Suppressor macrophage treated with lipopolysaccharide for 4 hours (primary cell): ENCODE data around the gene GLYATL1B.
A peak's percentile ranks its signal among the peaks of the same experiment; 100 is the strongest.
"Not testable (repeated sequence)": the region's sequence is repeated elsewhere in the genome, so short reads cannot be mapped to it uniquely, and the experiment has no call there.

Source experiments
- DNase-seq: peaks from one replicate; pipeline ENCODE4 v3.0.0-alpha.2; 2020

Gene GLYATL1B

DNA sequence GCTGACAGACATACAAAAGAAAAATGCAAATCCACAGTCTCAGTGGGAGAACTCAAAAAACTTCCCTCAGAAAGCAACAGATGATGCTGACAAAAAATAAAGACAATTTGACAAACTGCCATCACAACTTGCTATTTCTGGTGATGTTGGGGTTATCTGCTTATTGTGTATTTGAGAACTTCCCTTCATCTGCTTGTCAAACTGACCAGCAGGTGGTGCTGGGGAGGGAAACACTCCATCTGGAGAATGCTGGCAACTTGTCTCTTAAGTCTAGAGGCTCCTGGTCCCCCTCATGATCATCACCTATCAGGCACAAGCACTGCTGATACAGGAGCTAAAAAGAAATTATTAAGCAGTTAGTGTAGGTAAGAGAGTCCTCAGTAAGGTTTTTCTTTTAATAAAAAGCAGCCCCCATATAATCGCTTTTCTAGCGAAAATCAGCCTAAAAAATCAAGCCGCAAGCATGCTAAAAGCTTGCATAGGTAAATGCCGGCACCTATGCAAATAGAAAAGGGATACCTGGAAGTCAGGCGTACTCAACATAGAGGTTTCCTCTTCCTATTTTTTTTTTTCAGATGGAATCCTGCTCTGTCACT is 11.1 kb downstream of the GLYATL1B start:
- peak; percentile 72 for DNase-seq

DNA sequence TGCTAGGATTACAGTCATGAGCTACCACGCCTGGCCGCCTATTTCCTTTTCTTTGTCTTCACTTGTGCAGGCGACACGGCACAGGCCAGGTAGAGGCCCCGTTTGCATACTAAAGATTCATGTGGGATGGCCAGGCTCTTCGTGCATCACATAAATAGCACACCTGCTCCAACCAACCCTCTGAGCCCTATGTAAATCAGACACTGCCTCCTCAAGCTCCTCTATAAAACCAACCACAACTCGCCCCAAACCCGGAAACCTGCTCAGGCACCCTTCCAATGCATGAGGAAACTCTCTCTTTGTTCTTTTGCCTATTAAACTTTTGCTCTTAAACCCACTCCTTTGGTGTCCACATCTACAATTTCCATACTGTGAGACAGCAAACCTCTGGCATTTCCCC is 11.8 kb downstream of the GLYATL1B start:
- not testable (repeated sequence) for DNase-seq

DNA sequence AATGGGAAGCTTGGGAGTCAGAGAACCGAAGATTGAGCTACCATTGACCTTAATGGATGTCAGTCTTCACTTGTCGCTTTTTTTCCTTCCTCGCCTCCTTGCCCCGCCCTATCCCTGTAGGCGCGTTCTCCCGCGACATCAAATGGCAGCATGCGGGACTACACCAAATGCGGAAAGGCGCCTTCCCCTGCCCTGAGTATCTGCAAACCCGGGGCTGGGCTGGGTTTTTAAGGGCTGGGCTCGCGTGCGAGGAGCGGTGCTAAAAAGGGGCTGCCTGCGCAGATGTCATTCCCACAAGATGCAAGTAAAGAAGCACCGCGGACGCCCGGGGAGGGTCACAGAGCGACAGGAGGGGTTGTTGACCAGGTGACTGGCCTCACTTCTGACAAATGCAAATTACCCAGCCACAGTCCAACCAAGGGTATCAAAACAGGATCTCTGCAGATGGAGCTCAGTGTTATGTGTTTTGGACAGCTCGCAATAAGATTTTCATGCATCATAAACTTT is 16.2 kb downstream of the GLYATL1B start:
- DNase-seq = peak; percentile 65

DNA sequence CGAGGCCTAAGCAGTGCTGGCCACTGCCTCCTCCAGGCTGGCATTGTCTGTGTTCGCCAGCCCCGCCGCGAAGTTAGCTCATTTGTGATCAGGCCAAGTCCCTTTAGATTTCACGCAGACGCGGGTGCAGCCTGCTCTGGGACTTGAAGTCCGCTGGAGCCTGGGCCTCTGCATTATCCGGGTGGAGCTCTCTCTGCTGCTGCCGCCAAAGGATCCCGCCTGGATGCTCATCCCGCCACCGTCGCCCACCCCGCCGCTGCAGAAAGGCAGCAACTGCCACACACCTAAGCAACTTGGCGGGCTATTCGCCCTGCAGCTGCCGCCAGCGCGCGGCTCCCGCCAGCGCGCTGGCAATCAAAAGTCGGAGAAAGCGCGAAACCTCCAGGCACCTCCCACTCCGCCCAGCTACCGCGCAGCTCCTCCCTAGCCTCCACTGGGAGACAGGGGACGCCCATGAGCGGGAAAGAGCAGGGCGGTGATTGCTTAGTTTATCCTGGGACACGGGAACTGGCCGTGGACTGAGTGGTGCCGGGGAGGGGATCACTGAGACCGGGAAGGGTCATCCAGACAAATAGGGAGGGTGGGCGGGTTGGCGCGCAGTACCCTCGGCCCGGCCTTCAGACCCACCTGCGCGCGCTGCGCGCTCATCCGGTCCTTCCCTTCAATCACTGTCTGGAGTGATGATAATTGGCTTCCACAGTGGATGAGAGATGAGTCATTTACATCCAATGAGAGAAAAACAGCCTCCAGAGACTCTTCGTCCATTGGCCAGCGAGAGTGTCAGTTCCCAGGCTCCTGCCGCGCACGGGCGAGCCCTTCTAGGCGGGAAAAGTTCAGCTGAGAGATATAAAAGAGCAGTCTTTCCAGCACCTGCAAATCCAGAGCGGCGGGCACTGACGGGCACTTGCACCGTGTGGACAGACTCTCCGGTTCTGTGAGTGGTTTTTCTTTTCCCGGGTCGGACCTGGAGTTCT is 20.5 kb downstream of the GLYATL1B start, which contains the start of gene FAM111B:
FAM111B (plus strand) TSS at position 875 of the 974 bp plus-strand sequence. CDS start 2,389 bp downstream, outside the sequence.
- DNase-seq = peak; percentile 83

DNA sequence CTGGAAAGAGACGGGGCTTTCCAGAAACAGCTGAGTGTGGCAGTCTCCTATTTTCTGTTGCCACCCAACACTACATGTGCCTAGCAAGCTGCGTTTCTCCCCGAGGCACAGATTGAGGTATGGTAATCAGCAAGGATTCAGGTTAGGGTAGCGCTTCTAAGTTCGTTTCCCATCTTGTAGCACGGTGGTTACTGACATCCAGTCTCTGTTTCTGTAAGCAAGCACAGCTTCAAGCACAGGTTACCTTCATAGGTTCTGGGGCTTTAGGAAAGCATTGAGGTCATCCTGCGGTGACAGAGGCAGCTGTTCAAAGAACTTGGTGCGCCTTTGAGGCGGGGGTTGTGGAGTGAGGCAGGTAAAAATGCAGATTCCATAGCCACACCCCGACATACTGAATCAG is 21.6 kb downstream of the GLYATL1B start:
- not testable (repeated sequence) for DNase-seq

DNA sequence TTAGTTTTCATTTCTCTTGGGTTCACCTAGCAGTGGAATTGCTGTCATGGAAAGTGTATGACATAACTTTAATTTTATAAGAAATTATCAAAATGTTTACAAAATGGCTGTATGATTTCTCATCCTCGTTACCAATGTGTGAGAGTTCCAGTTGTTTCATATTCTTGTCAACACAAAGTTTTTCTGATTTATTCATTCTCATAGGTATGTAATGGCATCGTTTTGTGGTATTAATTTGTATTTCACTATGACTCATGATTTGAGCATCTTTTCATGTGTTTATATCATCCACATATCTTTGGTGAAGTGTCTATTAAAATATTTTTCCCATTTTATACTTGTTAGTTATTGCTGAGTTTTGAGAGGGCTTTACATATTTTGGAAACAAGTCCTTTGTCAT is 26.4 kb downstream of the GLYATL1B start:
- DNase-seq = no peak

DNA sequence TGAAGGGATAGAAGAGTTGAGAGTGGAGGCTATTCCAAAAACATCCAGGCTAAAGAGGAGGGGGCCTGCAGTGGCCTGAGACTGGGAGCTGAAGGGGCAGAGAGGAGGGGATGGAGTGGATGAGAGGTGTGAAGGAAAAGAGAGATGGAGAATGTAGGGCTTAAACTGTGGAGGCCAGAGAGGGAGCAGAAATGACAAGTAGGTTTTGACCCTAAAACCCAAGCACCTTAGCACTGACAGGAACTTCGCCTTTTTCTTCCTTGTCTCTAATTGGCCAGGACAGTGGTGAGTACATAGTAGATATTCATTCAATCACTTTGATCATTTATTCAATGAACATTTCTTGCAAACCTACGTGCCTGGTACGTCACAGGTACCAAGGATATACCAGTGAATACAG is 28.2 kb downstream of the GLYATL1B start:
- no peak for DNase-seq

DNA sequence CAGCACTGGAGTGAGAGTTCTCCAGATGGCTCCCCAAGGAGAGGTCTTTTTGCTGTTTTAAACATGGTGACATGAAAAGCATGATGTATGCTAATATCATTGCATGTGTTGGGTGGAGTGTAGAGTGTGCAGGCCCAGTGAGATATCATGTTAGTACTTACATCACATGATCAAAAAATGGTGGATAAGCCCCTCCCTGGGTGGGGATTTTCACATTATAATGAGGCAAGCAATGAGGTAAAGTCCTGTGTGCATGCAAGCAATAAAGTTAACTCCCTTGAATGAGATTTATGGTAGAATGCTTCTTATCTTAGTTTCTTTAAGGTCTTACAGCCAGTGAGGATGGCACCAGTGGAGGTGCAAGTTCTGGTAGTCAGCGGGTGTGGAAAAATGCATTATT is 29.4 kb downstream of the GLYATL1B start:
- no peak for DNase-seq

DNA sequence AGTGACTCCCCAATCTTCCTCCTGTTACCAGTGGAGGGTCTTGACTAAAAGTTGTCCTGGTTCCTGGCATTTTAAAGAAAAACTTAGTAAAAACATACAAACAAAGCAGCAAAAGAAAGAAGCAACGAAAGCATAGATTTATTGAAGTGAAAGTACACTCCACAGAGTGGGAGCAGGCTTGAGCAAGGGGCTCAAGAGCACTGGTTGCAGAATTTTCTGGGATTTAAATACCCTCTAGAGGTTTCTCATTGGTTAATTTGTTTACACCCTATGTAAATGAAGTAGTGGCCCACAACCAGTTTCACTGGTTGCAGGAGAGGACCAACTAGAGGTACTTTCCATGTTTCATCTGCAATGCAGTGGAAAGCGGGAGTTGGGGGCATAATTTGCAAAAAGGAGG is 31.7 kb downstream of the GLYATL1B start:
- no peak for DNase-seq

DNA sequence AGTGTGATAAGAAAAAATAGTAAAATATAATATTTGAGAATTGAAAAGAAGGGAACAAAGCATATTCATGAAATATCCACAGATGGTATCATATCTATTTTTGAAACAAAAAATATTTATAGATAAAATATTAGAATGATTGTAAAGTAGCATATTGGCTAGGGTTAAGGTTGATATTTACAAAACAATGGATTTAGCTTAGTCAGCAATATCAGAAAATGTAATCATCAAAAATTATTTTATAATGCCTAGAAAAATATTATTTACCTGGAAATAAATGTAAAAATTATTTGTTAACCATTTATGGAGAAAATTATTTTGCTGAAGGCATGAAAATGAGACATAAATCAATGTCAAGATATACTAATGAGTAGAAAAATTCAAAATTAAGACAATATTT is 33.7 kb downstream of the GLYATL1B start:
- DNase-seq = no peak

DNA sequence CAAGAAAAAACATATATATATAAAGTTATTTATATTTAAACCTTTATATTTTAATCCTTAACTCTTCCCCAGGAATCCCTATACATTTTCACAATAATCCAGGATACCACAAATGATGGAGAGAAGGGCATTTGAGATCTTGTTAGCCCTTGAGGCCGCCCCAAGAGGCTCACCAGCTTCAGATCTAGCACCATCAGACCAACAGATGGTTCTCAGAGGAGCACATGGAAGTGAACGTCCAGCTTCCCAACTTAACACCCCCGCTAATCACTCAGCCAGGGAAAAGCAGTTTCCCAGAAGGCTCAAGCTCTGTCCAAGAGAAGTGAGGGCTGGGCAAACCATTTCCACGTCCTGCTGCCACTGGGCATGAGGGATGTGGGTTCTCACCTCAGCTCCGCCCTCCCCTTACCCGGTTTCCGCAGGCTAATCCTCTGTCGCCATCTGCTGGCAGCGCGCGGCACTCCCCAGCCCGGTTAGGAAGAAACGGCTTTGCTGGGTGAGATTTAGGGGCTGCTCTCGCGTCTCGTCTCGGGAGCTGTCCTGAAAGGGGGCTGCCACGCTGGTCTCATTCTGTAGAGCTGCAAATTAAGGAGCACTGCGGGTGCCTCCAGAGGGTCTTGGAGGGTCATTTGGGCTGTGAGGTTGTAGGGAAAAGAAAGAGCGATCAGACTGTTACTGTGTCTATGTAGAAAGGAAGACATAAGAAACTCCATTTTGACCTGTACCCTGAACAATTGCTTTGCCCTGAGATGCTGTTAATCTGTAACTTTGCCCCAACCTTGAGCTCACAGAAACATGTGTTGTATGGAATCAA is 49.7 kb downstream of the GLYATL1B start:
- peak; percentile 86 for DNase-seq

DNA sequence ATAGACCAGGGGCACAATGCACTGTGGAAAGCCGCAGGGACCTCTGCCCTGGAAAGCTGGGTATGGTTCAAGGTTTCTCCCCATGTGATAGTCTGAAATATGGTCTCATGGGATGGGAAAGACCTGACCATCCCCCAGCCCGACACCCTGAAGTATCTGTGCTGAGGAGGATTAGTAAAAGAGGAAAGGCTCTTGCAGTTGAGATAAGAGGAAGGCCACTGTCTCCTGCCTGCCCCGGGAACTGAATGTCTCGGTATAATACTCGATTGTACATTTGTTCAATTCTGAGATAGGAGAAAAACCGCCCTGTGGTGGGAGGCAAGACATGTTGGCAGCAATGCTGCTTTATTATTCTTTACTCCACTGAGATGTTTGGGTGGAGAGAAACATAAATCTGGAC is 50.4 kb downstream of the GLYATL1B start:
- DNase-seq = not testable (repeated sequence)

DNA sequence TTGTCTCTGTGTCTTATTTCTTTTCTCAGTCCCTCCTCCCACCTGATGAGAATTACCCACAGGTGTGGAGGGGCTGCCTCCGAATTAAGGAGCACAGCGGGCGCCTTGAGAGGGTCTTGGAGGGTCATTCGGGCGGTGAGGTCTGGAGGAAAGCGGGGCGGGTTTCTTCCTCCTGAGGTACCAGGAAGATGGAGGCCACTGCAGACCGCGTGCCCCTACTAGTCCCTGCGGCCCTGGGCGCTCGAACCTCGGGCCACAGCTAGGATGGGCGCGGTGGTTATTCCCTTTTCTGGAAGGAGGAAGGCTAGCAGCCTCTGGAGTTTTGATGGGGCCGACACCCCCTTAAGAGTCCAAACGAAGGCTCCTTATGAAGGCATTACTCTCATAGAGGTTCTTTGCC is 51.1 kb downstream of the GLYATL1B start:
- no peak for DNase-seq

DNA sequence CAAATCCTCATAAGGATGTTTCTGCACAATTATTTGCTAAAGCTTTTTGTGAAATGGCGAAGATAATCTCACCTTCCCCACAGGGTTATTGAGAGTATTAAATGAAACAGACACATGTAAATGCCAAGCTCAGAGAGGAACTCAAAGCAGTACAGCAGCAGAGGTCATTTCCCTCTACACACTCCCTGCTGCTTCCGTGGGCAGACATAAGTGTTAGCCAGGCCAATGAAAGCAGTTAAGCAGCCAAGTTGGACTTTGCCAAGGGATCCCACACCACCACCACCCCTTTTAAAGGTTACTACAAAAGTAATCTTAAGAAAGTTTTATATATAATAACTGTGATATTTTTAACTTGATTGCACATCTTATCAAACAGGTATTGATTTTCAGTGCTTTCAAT is 52.5 kb downstream of the GLYATL1B start:
- no peak for DNase-seq

DNA sequence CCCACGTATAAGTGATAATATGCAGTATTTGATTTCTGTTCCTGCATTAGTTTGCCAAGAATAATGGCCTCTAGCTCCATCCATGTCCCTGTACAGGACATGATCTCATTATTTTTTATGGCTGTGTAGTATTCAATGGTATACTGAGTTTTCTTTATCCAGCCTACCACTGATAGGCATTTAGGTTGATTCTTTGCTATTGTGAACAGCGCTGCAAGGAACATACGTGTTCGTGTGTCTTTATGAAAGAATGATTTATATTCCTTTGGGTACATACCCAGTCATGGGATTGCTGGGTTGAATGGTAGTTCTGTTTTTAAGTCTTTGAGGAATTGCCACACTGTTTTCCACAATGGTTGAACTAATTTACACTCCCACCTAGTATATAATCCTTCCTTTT is 55.1 kb downstream of the GLYATL1B start:
- no peak for DNase-seq

DNA sequence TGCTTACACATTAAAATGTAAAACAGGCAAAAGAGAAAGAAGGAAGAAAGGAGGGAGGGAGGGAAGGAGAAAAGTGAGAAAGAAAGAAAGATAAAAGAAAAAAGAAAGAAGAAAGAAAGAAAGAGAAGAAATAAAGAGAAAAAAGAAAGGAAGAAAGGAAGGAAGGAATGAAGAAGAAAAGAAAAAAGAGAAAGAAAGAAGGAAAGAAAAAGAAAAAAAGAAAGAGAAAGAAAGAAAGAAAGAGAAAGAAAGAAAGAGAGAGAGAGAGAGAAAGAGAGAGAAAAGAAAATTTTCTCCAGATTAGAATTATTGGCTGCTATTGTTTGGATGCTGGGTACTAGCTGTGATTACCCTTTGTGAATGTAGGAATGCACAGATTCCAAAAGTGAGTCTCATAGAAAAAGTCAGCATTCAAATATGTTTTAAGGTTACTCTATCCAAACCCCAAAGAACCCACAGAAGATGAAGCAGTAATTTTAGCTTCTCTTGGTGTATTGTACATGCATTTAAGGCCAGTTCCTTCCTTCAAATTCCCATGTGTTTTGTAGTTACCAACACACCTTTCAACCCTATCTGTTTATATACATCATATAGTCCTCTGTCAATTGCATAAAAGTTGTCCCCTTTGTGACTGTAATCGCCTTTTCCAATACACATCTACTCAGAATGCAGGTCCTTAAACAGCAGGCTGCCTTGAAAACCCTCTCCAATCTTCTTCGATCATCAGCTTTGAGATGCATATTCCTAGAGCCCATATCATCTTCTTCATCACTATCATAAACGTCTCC is 55.8 kb downstream of the GLYATL1B start:
- DNase-seq = no peak

DNA sequence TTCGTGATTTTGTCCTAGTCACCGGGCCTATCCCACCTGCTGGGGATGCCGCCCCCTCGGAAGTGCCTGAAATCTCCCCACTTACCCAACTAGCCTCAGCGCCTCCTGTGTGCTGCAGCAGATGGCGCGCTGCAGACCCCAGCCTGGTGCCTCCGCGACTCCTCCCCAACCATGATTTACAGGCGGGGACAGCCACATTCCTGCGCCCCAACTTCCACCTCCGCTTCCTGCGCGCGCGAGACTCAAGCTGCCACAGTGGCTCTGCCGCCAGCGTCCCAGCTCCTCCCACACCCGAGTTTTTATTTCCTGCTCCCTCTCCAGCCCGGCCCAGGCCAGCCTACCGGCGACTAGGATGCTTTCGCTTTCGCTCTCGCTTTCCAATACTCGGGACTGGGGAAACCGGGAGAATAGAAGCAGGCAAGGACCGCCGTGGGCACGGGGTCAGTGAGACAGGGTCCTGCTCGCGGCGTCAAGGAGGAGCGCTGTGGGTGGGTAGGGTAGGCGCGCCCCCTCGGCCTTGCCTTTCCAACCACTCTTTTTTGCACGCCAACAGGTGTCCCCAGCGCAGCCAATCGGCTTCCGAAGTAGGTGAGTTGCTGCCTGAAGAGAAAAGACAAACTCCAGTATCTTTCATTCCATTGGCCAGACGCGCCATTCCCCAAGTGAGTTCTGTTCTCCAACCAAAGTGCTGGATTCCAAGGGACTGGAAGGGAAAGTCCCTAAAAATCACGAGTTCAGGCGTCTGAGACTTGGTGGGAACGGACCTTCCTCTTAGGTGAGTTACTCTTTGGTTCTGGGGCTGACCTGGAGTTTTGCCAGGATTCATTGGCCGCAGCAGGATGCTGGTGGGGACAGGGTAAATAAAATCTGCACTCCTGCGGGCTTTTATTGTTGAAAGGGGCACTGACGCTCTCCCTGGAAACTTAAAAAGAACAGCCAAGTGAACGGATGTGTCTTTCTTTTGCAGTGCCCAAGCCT is 56.7 kb downstream of the GLYATL1B start, which contains the start of gene FAM111A:
FAM111A (plus strand) TSS at position 327 of the 978 bp plus-strand sequence. CDS start 6,017 bp downstream, outside the sequence.
- DNase-seq = peak; percentile 95

DNA sequence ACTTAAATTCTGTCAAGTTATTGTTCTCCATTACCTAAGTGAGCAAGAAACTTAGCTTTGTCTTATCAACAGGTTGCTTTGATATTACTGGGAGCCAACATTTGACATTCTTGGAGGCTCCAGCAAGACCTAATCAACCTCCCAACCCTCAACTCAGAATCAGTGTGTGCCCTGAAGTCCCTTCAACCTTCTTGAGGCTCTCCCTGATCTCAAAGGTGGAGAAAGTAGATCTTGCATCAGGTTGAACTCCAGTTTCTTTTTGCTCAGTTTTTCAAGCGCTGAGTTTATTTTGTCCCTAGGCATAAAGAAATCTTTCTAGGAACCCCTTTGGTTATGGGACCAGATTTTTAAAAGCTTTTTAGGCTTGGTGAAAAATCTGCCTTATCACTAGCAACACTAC is 58.0 kb downstream of the GLYATL1B start:
- DNase-seq = no peak
